VCaP (cell line): ENCODE results near the gene THUMPD2.

Experiments used
- H3K27ac ChIP-seq: fragments of 450-650 bp; 2 replicates; pipeline ENCODE4 v1.5.1; 2017
- CTCF ChIP-seq: fragments of 450-650 bp; conservative IDR thresholded peaks from 2 replicates; pipeline ENCODE4 v1.5.1; 2017; ENCODE audit warnings: mild to moderate bottlenecking, moderate library complexity

The THUMPD2 gene

GRCh38 chr2:39778775-39779340 lies at the start of gene THUMPD2:
TSS of gene THUMPD2 (minus strand) at chr2:39779258. CDS start at chr2:39779239, 19 bp downstream.
- no peak for TF ChIP-seq CTCF
- H3K27ac ChIP-seq: peak within 1 kb of the TSS; percentile 93

DNA sequence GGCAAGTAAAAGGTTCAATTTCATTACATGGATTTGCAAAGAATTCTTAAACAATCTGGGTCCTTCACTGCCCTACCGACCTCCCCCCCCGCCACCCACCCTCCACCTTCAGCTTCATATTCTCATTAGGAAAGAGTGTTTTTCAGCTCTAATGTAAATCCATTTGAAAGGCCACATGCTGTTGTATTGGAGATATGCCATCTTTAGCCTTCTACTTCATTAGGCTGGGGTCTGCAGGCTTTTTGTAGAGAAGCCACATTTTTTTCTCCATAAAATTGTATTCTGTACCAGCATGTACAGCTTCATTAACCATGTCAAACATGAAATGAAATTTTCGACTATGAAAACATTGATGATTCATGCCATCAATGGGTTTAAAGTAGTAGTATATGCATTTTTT lies 42.8 kb upstream of the THUMPD2 start:
- H3K27ac ChIP-seq: peak overlapping the region; percentile 48; the same call in 1 of the 2 replicates
- no peak for TF ChIP-seq CTCF

DNA sequence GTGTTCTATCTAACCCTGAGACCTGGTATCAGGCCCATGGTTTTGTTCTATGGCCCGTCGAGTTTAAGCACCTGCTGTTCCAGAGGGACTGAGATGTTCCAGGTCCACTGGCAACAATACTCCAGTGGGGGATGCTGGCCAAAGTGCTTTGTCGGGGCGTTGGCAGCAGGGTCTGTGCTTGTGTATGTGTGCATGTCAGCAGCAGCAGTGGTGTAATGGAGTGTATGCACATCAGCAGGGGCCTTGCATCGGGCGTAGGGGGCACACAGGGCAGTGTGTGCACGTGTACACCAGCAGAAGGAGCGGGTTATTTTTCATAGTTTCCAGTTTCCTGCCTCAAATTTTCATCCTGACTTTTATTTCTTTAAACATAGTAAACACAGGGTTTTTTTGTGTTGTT lies 37.8 kb upstream of the THUMPD2 start:
- no peak for TF ChIP-seq CTCF
- H3K27ac ChIP-seq: no peak overlapping the region

GRCh38 chr2:39816428-39816827 lies 37.4 kb upstream of the THUMPD2 start:
- no peak overlapping the region for H3K27ac ChIP-seq
- no peak for TF ChIP-seq CTCF

DNA sequence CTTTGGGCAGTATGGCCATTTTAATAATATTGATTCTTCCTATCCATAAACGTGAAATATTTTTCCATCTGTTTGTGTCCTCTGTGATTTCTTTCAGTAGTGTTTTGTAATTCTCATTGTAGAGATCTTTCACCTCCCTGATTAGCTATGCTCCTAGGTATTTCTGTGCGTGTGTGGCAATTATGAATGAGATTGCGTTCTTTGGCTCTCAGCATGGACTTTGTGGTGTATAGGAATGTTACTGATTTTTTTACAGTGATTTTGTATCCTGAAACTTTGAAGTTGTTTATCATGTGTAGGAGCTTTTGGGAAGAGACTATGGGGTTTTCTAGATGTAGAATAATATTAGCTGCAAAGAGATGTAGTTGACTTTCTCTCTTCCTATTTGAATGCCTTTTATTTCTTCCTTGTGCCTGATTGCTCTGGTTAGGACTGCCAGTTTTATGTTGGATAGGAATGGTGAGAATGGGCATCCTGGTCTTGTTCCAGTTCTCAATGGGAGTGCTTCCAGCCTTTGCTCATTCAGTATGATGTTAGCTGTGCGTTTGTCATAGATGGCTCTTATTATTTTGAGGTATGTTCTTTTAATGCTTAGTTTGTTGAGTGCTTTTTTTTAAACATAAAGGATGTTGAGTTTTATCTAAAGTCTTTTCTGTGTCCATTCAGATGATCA lies 27.0 kb upstream of the THUMPD2 start:
- TF ChIP-seq CTCF: no peak
- H3K27ac ChIP-seq: no peak overlapping the region

- no peak overlapping the region for H3K27ac ChIP-seq
- no peak for TF ChIP-seq CTCF
These were observed 24.8 kb upstream of the THUMPD2 start for GRCh38 chr2:39803839-39804238.

DNA sequence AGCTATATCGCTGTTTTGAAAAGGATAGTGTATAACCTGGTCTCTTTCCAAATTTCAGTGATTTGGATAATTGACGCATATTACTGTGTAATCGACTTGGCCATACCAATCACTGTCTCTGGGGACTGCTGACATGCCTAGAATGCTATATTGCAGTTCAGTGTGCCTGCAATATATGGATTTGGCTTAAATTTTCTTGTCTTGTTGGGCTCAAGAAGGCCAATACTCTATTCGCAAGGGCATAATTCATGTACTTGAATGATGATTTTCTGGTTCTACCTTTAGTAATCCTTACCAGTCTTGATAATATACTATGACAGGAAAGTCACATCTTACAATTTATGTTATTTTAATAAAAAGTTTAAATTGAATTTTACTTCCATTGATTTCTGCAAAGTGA lies 21.7 kb upstream of the THUMPD2 start:
- TF ChIP-seq CTCF: no peak
- H3K27ac ChIP-seq: no peak overlapping the region
